ENCODE measurements around the gene RAP2A.

DNA sequence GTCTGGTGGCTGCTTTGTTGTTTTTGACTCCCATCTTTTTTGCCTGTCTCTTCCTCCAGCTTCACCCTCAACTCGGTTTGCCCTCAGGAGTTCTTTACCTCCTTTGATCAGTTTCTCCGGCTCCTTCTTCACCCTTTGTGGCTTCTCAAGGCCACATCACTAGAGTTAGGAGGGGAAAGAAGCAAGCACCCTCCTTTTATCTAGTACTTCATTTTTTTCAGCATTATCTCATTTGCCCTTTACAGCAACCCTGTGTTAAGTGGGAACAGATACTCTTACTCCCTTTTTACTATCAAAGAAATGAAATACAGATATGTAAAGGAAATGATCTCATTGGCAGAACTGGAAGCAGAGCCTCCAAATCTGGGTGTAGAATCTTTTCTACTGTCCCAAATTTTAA, 26.9 kb downstream of the RAP2A start:
- TF ChIP-seq, protein P1, sequence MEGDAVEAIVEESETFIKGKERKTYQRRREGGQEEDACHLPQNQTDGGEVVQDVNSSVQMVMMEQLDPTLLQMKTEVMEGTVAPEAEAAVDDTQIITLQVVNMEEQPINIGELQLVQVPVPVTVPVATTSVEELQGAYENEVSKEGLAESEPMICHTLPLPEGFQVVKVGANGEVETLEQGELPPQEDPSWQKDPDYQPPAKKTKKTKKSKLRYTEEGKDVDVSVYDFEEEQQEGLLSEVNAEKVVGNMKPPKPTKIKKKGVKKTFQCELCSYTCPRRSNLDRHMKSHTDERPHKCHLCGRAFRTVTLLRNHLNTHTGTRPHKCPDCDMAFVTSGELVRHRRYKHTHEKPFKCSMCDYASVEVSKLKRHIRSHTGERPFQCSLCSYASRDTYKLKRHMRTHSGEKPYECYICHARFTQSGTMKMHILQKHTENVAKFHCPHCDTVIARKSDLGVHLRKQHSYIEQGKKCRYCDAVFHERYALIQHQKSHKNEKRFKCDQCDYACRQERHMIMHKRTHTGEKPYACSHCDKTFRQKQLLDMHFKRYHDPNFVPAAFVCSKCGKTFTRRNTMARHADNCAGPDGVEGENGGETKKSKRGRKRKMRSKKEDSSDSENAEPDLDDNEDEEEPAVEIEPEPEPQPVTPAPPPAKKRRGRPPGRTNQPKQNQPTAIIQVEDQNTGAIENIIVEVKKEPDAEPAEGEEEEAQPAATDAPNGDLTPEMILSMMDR (conservative IDR thresholded peaks at IDR 0.05 in 1 of 2, IDR thresholded peaks at IDR 0.05 in 1 of 2; ENCODE audit: low read depth in 1 of 2, low read length in 2 of 2), result no peak
- TF ChIP-seq EZH2 (IDR thresholded peaks at IDR 0.05; ENCODE audit: low read length, missing control alignments), result no peak
